Spleen (tissue), 7 donors: Measurements from ENCODE around the gene SMC2.

Experiments
- POLR2A ChIP-seq, 3 donors: fragments of 450-650 bp; IDR thresholded peaks; one replicate each; pipeline ENCODE4 v1.5.1; 2017; ENCODE audit warnings: antibody characterized with exemption in 3 of 3, mild to moderate bottlenecking in 1 of 3
- POLR2AphosphoS5 ChIP-seq, 3 donors: sonication (generic); formaldehyde crosslinking; IDR thresholded peaks; one replicate each; pipeline ENCODE4 v1.5.1; 2017; ENCODE audit warnings: antibody characterized with exemption in 3 of 3
- TF ChIP-seq, protein P1 (sequence below), 11 experiments: fragments of 200-600 bp in 7 of 11; fragments of 450-650 bp in 4 of 11; sonication (generic) in 4 of 11; IDR thresholded peaks in 8 of 11; conservative IDR thresholded peaks in 3 of 11; 1 replicate in 7 of 11; 2 replicates in 4 of 11; pipeline versions ENCODE4 v1.4.0 to v1.8.0; 2016 to 2021; ENCODE audit warnings: antibody characterized with exemption in 11 of 11, inconsistent platforms in 4 of 11, mild to moderate bottlenecking in 1 of 11
- donor health status: DM: no; HTN: no; CAD: no; lungs with moderate emphysema.
- donor health status: DM: no; HTN: no; CAD: no.
- donor health status: DM: no; HTN: no; CAD: no.

- TF ChIP-seq, protein P1, sequence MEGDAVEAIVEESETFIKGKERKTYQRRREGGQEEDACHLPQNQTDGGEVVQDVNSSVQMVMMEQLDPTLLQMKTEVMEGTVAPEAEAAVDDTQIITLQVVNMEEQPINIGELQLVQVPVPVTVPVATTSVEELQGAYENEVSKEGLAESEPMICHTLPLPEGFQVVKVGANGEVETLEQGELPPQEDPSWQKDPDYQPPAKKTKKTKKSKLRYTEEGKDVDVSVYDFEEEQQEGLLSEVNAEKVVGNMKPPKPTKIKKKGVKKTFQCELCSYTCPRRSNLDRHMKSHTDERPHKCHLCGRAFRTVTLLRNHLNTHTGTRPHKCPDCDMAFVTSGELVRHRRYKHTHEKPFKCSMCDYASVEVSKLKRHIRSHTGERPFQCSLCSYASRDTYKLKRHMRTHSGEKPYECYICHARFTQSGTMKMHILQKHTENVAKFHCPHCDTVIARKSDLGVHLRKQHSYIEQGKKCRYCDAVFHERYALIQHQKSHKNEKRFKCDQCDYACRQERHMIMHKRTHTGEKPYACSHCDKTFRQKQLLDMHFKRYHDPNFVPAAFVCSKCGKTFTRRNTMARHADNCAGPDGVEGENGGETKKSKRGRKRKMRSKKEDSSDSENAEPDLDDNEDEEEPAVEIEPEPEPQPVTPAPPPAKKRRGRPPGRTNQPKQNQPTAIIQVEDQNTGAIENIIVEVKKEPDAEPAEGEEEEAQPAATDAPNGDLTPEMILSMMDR (IDR thresholded peaks at IDR 0.05 in 8 of 11, conservative IDR thresholded peaks at IDR 0.05 in 3 of 11): no peak
- TF ChIP-seq POLR2A (IDR thresholded peaks at IDR 0.05) (no peak), POLR2AphosphoS5 (IDR thresholded peaks at IDR 0.05) (no peak)
Observed at GRCh38 chr9:104092875-104093600, 1.1 kb upstream of the SMC2 start.
